Tibial artery (tissue), 4 donors: Measurements from ENCODE around the gene TMEM8B.

Experiments
- DNase-seq, 2 donors: peaks; one replicate each; pipeline ENCODE4 v3.0.0-alpha.2; 2019
- H3K27ac ChIP-seq, 2 donors: fragments of 200-600 bp; sonication (generic) in 1 of 2; 1 replicate in 1 of 2; 2 replicates in 1 of 2; pipeline ENCODE4 v1.5.1; 2018 to 2019; ENCODE audit warnings: mild to moderate bottlenecking in 1 of 2
- H3K27me3 ChIP-seq, 2 donors: fragments of 200-600 bp; sonication (generic) in 1 of 2; one replicate each; pipeline versions ENCODE4 v1.5.1 to v1.6.0; 2016 to 2019
- H3K36me3 ChIP-seq, 3 donors: fragments of 200-600 bp; sonication (generic) in 2 of 3; one replicate each; pipeline ENCODE4 v1.5.1; 2016 to 2019; ENCODE audit warnings: mild to moderate bottlenecking in 2 of 3
- H3K4me1 ChIP-seq, 4 donors: fragments of 200-600 bp; sonication (generic) in 2 of 4; 1 replicate in 3 of 4; 2 replicates in 1 of 4; pipeline ENCODE4 v1.5.1; 2016 to 2019
- H3K4me3 ChIP-seq, 2 donors: fragments of 200-600 bp; sonication (generic) in 1 of 2; 1 replicate in 1 of 2; 2 replicates in 1 of 2; pipeline ENCODE4 v1.5.1; 2018 to 2019; ENCODE audit warnings: mild to moderate bottlenecking in 2 of 2
- H3K9me3 ChIP-seq, 3 donors: fragments of 200-600 bp; sonication (generic) in 1 of 3; one replicate each; pipeline ENCODE4 v1.5.1; 2016 to 2019
- intact Hi-C: fragments of 100-400 bp; cut with DNase I; formaldehyde crosslinking; loops from one replicate; pipeline ENCODE4 v1.15.0; 2023; ENCODE audit warnings: low total_unique reads
- TF ChIP-seq, protein P1 (sequence below), 2 experiments: fragments of 200-600 bp in 1 of 2; fragments of 450-650 bp in 1 of 2; IDR thresholded peaks; one replicate each; pipeline ENCODE4 v1.5.1; 2017 to 2019; ENCODE audit warnings: antibody characterized with exemption in 2 of 2, mild to moderate bottlenecking in 1 of 2, moderate library complexity in 1 of 2

Gene TMEM8B

DNA sequence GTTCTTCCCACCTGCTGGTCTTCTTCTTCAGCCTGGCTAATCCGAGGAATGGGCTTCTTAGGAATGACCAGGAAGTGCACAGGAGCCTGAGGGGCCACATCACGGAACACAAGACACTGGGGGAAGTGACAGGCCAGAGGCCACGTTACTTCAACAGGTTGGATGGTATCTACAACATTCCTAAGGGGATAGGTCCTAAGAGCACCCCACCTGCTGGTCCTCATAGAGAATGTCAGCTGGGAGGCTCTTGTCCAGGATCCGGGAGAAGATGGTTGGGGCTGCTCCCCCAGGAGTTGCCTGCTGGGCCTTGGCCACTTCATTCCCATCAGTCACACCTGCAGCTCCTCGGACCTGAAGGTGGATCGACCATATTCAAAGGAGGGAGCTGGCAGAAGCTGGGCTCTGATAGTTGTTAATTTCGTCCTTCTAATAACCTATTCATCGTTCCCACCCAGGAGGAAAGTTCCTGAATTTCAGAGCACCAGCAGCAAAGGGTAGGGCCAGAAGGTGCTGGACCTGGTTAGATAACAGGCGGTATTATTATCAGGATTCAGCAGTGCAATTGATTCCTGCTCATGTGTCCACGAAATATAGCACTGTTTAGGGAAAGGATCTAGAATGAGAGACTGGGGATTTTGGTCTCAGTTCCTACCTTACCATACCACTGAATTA is 15.5 kb upstream of the TMEM8B start:
- Histone ChIP-seq H3K4me3 (no peak overlapping the region), H3K4me1 (peaks cover 0 to 38% (median 30%) of the 10 kb centered on the region in 4 donors), H3K36me3 (peaks cover 4 to 11% (median 10%) of the 10 kb centered on the region in 3 donors), H3K27ac (peak overlapping the region; percentile 90 to 97), H3K27me3 (no peaks in the 10 kb centered on the region), H3K9me3 (no peaks in the 10 kb centered on the region)
- no peak for DNase-seq
- intact Hi-C loops, result loop anchor here (2.0 to 10.0 kb wide), 2 partner anchors 15 to 69 kb away; partner anchors contain the start of genes FAM221B, GBA2, RGP1 and TMEM8B
- TF ChIP-seq, protein P1, sequence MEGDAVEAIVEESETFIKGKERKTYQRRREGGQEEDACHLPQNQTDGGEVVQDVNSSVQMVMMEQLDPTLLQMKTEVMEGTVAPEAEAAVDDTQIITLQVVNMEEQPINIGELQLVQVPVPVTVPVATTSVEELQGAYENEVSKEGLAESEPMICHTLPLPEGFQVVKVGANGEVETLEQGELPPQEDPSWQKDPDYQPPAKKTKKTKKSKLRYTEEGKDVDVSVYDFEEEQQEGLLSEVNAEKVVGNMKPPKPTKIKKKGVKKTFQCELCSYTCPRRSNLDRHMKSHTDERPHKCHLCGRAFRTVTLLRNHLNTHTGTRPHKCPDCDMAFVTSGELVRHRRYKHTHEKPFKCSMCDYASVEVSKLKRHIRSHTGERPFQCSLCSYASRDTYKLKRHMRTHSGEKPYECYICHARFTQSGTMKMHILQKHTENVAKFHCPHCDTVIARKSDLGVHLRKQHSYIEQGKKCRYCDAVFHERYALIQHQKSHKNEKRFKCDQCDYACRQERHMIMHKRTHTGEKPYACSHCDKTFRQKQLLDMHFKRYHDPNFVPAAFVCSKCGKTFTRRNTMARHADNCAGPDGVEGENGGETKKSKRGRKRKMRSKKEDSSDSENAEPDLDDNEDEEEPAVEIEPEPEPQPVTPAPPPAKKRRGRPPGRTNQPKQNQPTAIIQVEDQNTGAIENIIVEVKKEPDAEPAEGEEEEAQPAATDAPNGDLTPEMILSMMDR (IDR thresholded peaks at IDR 0.05), result no peak

DNA sequence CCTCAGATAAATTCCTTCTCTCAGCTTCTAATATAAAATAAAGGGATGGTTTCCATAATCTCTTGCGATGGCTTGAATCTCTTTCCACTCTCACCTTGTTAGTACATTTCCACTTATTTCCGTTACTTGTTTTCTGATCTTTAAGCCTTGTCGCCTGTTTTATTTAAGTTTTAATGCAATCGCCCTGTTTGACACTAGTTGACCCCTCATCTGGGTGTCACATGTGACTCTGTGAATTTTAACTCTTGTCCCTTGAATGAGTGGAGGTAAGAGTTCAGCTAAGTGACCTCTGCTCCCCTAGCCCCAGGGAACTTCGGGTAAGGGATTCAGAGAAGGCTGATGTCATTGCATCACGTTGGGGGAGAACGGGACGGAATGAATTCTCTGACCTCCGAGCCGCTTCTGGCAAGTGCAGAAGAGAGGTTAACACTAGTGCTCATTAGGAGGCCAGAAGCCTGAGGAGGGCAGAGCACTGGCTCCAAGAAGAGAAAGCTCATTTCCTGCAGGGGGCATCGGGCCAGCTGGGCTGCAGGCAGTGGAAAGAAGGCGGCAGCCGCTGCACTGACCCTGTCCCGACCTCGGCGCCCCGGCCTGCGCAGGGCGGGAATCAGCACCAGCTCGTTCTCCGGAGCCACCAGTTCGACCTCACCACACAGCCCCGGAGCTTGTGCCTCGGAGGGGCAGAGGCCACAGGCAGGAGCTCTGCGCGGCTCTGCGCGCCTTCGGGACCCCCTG is 14.8 kb upstream of the TMEM8B start:
- Histone ChIP-seq H3K27me3 (no peaks in the 10 kb centered on the region), H3K9me3 (no peaks in the 10 kb centered on the region), H3K4me1 (peaks cover 0 to 38% (median 30%) of the 10 kb centered on the region in 4 donors), H3K27ac (peak overlapping the region; percentile 90 to 97), H3K4me3 (peak overlapping the region; percentile 72 to 90), H3K36me3 (peaks cover 1 to 4% (median 3%) of the 10 kb centered on the region in 3 donors)
- TF ChIP-seq, protein P1 (IDR thresholded peaks at IDR 0.05), result no peak
- intact Hi-C loops, result loop anchor here (2.0 to 10.0 kb wide), 2 partner anchors 15 to 69 kb away; partner anchors contain the start of genes FAM221B, GBA2, RGP1 and TMEM8B
- peak; percentile 71 to 85 for DNase-seq

DNA sequence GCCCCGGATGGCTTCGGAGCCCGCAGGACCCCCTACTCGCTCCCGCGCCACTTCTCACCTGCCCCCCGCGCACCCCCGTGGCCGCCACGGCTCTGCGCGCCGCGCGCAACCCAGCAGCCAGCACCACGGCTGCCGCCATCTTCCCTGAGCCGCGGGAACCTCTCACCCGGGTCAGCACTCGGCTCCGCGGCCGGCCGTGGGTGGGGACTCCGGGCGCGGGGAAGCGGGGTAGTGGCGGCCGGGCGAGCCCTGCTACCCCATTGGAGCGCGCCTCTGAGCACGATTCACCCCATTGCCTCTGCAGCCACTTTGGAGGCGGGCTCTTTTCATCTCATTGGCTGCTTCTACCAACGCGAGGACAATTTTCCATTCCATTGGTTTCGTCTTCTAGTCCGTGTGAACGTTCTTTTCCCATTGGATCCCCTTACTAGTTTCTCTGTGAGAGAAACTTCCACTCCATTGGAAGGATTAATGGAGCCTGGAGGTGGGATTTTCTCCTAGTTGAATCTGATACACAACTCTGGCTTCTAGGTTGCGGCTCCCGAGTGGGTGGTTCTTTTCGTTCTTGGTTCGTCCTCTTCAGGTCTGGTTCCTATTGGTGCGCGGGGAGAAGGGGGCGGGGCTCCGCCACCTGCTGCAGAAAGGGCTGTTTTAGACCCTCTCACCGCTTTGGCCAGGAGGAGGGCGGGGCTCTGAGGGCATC is 14.0 kb upstream of the TMEM8B start, which contains the start of gene HINT2:
TSS of gene HINT2 (minus strand) at position 202 of the 703 bp plus-strand sequence. CDS start at position 139, 63 bp downstream.
- no peaks in the 10 kb centered on the region for H3K9me3 ChIP-seq
- no peaks in the 10 kb centered on the region for H3K27me3 ChIP-seq
- H3K4me3 ChIP-seq, result peak within 1 kb of the TSS; percentile 72 to 90
- no peaks in the 10 kb centered on the region for H3K36me3 ChIP-seq
- H3K27ac ChIP-seq, result peak within 1 kb of the TSS; percentile 90 to 97
- TF ChIP-seq, protein P1 (IDR thresholded peaks at IDR 0.05), result no peak
- DNase-seq, result peak; percentile 98 to 99
- intact Hi-C loops, result loop anchor here (2.0 to 10.0 kb wide), 2 partner anchors 14 to 70 kb away; partner anchors contain the start of genes FAM221B, GBA2, RGP1 and TMEM8B
- H3K4me1 ChIP-seq, result peaks cover 0 to 38% (median 30%) of the 10 kb centered on the region in 4 donors

DNA sequence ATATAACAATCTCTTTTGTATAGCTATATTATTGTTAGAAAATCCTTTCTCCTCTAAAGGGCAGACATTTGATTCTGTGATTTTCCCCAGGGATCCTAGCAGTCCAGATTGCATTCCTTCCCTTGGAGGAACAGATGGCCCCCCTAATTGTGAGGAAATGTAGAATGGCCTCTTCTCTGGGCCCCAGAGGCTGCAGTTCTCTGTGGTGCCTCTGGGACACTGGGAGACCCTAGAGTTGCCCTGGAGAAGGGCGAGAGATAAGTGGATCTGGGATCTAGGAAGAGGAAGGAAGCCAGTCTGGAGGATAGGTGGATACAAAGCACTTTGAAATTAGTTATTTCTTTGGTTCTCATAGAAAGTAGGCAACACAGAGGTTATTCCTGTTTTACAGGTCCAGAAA is 12.3 kb upstream of the TMEM8B start:
- no peak for DNase-seq
- intact Hi-C loops, result loop anchor here (10.0 kb wide), 1 partner anchor 72 kb away; the partner anchor contains the start of genes GBA2 and RGP1
- no peak overlapping the region for H3K27ac ChIP-seq

More for the DNA sequence above, 12.3 kb upstream of the TMEM8B start:
- Histone ChIP-seq H3K36me3 (no peaks in the 10 kb centered on the region), H3K9me3 (no peaks in the 10 kb centered on the region), H3K4me1 (peaks cover 0 to 25% (median 19%) of the 10 kb centered on the region in 4 donors), H3K27me3 (no peaks in the 10 kb centered on the region), H3K4me3 (no peak overlapping the region)
- TF ChIP-seq, protein P1 (IDR thresholded peaks at IDR 0.05), result no peak
